RWPE2 (cell line): ENCODE results near the gene CRIP1.

Experiments used
- ATAC-seq: fragments of 200-7000 bp; cut with Tn5 transposase; 3 replicates; pipeline ENCODE4 v1.9.1; 2021; ENCODE audit warnings: low read depth
- DNase-seq: peaks from one replicate; pipeline ENCODE4 v3.0.0-alpha.2; 2020; ENCODE audit warnings: low spot score
- H3K27ac ChIP-seq: fragments of 450-650 bp; 2 replicates; pipeline ENCODE4 v1.5.1; 2017; ENCODE audit warnings: mild to moderate bottlenecking; ENCODE audit not compliant: poor library complexity, severe bottlenecking
- H3K27me3 ChIP-seq: fragments of 250-450 bp; sonication (Bioruptor Pico); 2 replicates; pipeline ENCODE4 v1.5.1; 2021; ENCODE audit warnings: mild to moderate bottlenecking, moderate library complexity; ENCODE audit not compliant: insufficient read depth, poor library complexity, severe bottlenecking
- H3K36me3 ChIP-seq: fragments of 250-450 bp; sonication (Bioruptor Pico); 2 replicates; pipeline ENCODE4 v1.5.1; 2020; ENCODE audit warnings: low read depth, mild to moderate bottlenecking, moderate library complexity
- H3K4me1 ChIP-seq: fragments of 250-450 bp; sonication (Bioruptor Pico); 2 replicates; pipeline ENCODE4 v1.5.1; 2021; ENCODE audit warnings: mild to moderate bottlenecking, moderate library complexity; ENCODE audit not compliant: insufficient read depth, poor library complexity, severe bottlenecking
- H3K4me3 ChIP-seq: fragments of 250-450 bp; sonication (Bioruptor Pico); 2 replicates; pipeline ENCODE4 v1.5.1; 2021; ENCODE audit warnings: mild to moderate bottlenecking, moderate library complexity; ENCODE audit not compliant: severe bottlenecking
- H3K9me3 ChIP-seq: fragments of 250-450 bp; sonication (Bioruptor Pico); 2 replicates; pipeline ENCODE4 v1.5.1; 2021; ENCODE audit warnings: mild to moderate bottlenecking, moderate library complexity; ENCODE audit not compliant: severe bottlenecking
- TF ChIP-seq, protein P1 (sequence below): fragments of 450-650 bp; IDR thresholded peaks from one replicate; pipeline ENCODE4 v1.5.1; 2017; ENCODE audit warnings: mild to moderate bottlenecking, moderate library complexity; ENCODE audit not compliant: poor library complexity, severe bottlenecking

CRIP1 gene

DNA sequence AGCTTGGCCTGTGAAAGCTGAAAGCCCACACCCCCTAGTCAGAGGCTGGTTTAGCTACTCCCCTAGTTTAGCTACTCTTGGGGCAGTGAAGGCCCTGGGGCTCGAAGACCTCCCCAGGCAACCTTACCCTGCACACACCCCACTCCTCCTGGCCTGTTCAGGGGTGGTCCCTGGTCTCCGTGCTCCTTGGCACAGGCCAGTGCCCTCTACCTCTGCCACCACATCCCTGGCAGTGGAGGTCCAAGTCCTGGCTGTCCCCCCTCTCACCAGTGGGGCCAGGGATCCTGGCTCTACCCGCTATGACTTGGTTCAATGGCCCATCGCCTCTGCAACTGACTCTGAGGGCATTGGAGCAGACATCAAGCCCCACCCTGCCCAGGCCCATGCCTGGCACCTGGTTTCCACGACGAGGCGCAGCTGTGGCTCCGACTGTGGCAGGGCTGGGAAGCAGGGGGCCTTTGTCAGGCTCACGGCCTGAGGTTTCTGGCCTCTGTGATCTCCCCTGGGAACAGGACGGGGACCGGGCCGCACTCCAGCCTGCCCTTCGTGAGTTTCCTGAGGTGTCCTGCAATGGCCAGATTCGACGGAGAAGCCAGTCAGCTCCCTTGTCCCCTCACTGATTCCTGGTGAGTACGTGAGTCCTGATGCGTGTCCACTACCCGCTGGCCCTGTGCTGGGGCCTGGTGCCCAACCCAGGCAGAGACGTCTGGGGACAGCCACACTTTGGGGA, 45.4 kb downstream of the CRIP1 start:
- no peak overlapping the region for H3K4me3 ChIP-seq
- H3K9me3 ChIP-seq = no peaks in the 10 kb centered on the region
- H3K27ac ChIP-seq = no peak overlapping the region
- peak; percentile 71 for DNase-seq
- no peaks in the 10 kb centered on the region for H3K36me3 ChIP-seq
- no peak for ATAC-seq
- H3K27me3 ChIP-seq = peaks cover 21% of the 10 kb centered on the region
- TF ChIP-seq, protein P1, sequence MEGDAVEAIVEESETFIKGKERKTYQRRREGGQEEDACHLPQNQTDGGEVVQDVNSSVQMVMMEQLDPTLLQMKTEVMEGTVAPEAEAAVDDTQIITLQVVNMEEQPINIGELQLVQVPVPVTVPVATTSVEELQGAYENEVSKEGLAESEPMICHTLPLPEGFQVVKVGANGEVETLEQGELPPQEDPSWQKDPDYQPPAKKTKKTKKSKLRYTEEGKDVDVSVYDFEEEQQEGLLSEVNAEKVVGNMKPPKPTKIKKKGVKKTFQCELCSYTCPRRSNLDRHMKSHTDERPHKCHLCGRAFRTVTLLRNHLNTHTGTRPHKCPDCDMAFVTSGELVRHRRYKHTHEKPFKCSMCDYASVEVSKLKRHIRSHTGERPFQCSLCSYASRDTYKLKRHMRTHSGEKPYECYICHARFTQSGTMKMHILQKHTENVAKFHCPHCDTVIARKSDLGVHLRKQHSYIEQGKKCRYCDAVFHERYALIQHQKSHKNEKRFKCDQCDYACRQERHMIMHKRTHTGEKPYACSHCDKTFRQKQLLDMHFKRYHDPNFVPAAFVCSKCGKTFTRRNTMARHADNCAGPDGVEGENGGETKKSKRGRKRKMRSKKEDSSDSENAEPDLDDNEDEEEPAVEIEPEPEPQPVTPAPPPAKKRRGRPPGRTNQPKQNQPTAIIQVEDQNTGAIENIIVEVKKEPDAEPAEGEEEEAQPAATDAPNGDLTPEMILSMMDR = no peak
- no peaks in the 10 kb centered on the region for H3K4me1 ChIP-seq

DNA sequence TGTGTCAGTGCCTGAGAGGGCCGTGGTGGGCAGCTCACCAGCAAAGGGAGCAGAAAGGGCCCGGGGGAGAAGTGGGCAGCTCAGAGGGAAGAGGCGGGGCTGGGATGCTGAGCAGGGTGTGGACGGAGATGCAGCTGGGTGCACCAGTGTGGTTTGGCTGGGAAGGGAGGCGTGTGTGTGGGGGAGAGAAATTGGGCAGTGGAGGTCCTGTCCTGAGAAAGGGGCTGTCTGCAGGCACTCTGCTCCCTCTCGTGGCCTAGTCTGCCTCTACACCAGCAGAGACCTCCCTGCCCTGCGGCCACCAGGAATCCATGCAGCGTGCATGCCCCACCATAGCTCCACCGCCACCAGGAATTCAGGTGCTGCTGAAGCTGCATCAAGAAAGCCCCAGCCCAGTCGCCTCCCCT, 46.1 kb downstream of the CRIP1 start:
- Histone ChIP-seq H3K4me1 (no peaks in the 10 kb centered on the region), H3K27me3 (peaks cover 21% of the 10 kb centered on the region), H3K9me3 (no peaks in the 10 kb centered on the region), H3K36me3 (no peaks in the 10 kb centered on the region), H3K4me3 (no peak overlapping the region), H3K27ac (no peak overlapping the region)
- peak; percentile 39 for ATAC-seq
- no peak for DNase-seq
- TF ChIP-seq, protein P1 = peak; percentile 42

DNA sequence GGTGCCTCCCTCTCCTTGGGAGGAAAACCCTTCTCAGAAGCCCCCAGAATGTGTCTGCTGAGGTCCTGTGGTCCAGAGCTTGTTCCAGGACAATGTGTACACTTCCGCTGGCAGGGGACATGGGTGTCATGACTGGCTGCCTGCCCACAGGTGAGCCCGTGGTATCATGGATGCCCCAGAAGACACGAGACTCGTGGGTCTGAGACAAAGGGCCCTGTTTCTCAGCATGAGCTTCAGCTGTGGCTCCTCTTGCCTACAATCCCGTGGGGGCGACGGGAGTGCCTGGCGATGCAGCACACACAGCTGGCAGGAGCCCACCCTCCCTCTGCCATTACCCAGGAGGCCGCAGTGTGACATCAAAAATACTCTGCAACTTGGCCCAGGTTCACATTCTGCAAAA, 46.7 kb downstream of the CRIP1 start:
- Histone ChIP-seq H3K27me3 (peaks cover 20% of the 10 kb centered on the region), H3K4me1 (no peaks in the 10 kb centered on the region), H3K36me3 (no peaks in the 10 kb centered on the region), H3K9me3 (no peaks in the 10 kb centered on the region), H3K4me3 (no peak overlapping the region), H3K27ac (no peak overlapping the region)
- ATAC-seq (no peak), DNase-seq (peak; percentile 59)
- TF ChIP-seq, protein P1 = no peak

DNA sequence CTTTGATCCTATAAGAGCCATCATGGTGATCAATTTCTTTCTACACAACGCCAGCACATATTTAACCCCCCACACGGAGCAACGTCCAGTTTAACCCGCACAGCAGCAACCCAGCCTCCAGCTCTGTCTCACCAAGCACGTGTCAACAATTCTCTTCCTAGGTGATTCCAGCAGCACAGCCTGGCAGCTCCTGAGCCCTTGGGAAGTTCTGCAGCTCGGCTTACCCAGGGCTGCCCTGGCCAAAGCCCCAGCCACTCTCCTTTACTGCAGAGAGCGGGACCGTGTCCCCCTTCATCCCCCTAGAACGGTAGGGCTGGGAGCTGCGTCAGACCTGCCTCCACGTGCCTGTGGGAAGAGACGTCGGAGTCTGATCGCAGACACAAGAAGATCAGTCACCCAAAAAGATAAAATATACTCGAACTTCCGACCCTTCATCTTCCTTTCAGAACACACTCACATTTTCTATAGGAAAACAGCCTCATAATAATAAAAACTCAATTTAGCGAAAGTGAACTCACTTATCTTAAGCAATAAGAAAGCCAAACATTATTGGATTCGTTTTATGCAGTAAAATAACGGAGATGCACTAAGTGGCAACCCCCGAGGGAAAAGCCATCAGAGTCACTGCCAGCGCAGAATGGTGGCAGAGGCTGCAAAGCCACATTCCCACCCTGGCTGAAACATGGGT, 47.3 kb downstream of the CRIP1 start:
- Histone ChIP-seq H3K4me3 (no peak overlapping the region), H3K9me3 (no peaks in the 10 kb centered on the region), H3K36me3 (no peaks in the 10 kb centered on the region), H3K27ac (no peak overlapping the region), H3K27me3 (peaks cover 20% of the 10 kb centered on the region), H3K4me1 (no peaks in the 10 kb centered on the region)
- ATAC-seq (no peak), DNase-seq (peak; percentile 57)
- TF ChIP-seq, protein P1 = no peak

DNA sequence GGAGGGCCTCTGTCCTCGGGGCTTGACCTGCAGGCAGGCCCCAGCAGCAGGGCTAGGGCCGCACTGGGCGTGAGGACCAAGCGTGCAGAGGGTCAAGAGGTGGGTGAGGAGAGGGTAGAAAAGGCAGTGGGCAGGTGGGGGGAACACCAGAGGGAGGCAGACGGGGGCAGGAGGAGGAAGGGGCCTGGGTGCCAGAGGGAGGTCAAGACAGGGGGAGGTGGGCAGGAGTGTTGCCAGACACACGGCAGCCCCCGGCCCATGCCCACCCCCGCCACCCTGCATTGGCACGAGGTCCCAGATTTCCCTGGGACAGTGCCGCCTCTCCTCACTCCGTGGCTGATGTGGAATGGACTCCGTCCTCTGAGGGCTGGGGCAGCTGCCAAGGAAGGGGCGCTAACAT, 47.9 kb downstream of the CRIP1 start:
- Histone ChIP-seq H3K4me3 (no peak overlapping the region), H3K27me3 (peaks cover 20% of the 10 kb centered on the region), H3K4me1 (no peaks in the 10 kb centered on the region), H3K36me3 (no peaks in the 10 kb centered on the region), H3K27ac (no peak overlapping the region), H3K9me3 (no peaks in the 10 kb centered on the region)
- TF ChIP-seq, protein P1 = no peak
- ATAC-seq = no peak
- peak; percentile 64 for DNase-seq
